Thyroid gland (tissue), 4 donors: ENCODE results near the gene ANK3. TPM values are rescaled to one million over a fixed set of nuclear protein-coding genes. Genes with fewer than 3 reads are reported as not detected.

Source experiments
- DNase-seq, 2 donors: peaks; one replicate each; pipeline ENCODE4 v3.0.0-alpha.2; 2019
- H3K27ac ChIP-seq, 3 donors: fragments of 200-600 bp; sonication (generic); 1 replicate in 2 of 3; 2 replicates in 1 of 3; pipeline ENCODE4 v1.5.1; 2016 to 2019; ENCODE audit warnings: mild to moderate bottlenecking in 1 of 3, moderate library complexity in 1 of 3
- H3K27me3 ChIP-seq: fragments of 200-600 bp; sonication (generic); one replicate; pipeline ENCODE4 v1.5.1; 2019
- H3K36me3 ChIP-seq, 2 donors: fragments of 200-600 bp; sonication (generic); one replicate each; pipeline ENCODE4 v1.5.1; 2016 to 2019
- H3K4me1 ChIP-seq, 2 donors: fragments of 200-600 bp; sonication (generic); one replicate each; pipeline ENCODE4 v1.5.1; 2017 to 2019
- H3K4me3 ChIP-seq, 3 donors: fragments of 200-600 bp; sonication (generic); replicated peaks in 1 of 3; 1 replicate in 2 of 3; 2 replicates in 1 of 3; pipeline ENCODE4 v1.5.1; 2016; ENCODE audit warnings: mild to moderate bottlenecking in 1 of 3
- H3K9me3 ChIP-seq: fragments of 200-600 bp; sonication (generic); one replicate; pipeline ENCODE4 v1.5.1; 2017
- POLR2A ChIP-seq, 2 donors: fragments of 450-650 bp; IDR thresholded peaks; one replicate each; pipeline ENCODE4 v1.6.1; 2017; ENCODE audit warnings: antibody characterized with exemption in 2 of 2, mild to moderate bottlenecking in 2 of 2, moderate library complexity in 1 of 2
- WGBS, 2 donors: methylation state at CpG; one replicate each; pipeline ENCODE4 v1.1.5; 2017; 5-methylcytosine and 5-hydroxymethylcytosine counted together
- intact Hi-C: fragments of 100-400 bp; cut with DNase I; formaldehyde crosslinking; loops from one replicate; pipeline ENCODE4 v1.15.1; 2023
- total RNA-seq, 4 donors: library from RNA; depleted of rRNA; stranded (reverse); fragments of >200 nt; gene quantifications; one replicate each; pipeline ENCODE4 v1.2.3, GENCODE V29; 2016
- TF ChIP-seq, protein P1 (sequence below), 6 experiments: fragments of 200-600 bp in 3 of 6; fragments of 450-650 bp in 3 of 6; sonication (generic) in 3 of 6; IDR thresholded peaks; one replicate each; pipeline ENCODE4 v1.5.1; 2016 to 2019; ENCODE audit warnings: antibody characterized with exemption in 6 of 6, mild to moderate bottlenecking in 2 of 6, inconsistent platforms in 1 of 6, moderate library complexity in 1 of 6

Gene ANK3
- total RNA-seq, 4 donors from 2014 or later: 56.6 to 118 (median 115) TPM

DNA sequence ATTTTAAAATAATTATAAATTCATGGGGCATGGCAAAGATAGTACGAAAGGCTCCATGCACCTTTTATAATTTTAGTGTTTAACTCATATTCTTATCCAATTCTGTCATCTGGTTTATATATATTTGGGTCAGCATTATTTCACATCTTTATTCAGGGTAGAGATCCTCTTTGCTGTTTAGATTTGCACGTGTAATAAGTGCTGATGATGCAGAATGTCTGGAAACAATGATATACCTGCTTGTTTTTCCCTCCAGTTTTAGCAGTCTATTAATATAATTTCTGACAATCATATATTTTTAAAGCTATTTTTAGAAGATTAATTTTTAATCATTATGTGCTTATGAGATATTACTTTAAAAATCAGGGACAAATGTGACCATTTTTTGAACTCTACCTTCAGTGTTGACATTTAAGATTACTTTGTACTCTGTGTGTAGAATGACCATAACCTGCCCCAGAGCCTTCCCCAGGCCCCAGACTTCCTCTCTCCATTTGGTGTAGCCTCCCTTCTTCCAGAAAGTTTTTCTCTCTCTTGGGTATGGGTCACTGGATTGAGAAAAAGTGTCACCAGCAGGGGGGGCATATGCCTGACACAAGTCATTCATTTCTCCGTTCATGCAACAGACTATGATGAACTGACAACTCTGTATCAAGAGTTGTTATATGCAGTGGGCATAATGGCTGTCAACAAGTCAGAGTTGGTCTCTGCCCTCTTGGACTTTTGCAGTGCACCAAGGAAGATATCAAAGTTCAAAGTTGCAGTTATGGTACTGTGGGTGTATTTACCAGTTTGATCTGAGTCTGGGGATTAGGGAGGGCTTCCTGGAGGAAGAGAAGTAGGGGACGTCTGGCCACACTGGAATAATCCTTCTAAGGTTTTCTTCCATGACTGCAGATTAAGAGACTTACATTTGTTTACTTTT is 290.7 kb downstream of the ANK3 start:
- intact Hi-C loops: loop anchor here (10.0 kb wide), 1 partner anchor 336 kb away; no protein-coding TSS in a partner anchor
- H3K9me3 ChIP-seq: no peaks in the 10 kb centered on the region
- WGBS, 2 donors: 78 to 82% methylated on average over 4 of the region's 4 CpGs

GRCh38 chr10:60096761-60097513 is 292.7 kb downstream of the ANK3 start:
- DNase-seq: no peak
- Histone ChIP-seq H3K4me1 (no peaks in the 10 kb centered on the region), H3K4me3 (no peak overlapping the region), H3K9me3 (no peaks in the 10 kb centered on the region), H3K27ac (no peak overlapping the region), H3K27me3 (no peaks in the 10 kb centered on the region), H3K36me3 (no peaks in the 10 kb centered on the region)
- intact Hi-C loops: loop anchor here (10.0 kb wide), 1 partner anchor 338 kb away; no protein-coding TSS in a partner anchor
- WGBS, 2 donors: 87 to 92% methylated on average over 5 of the region's 5 CpGs
- TF ChIP-seq, protein P1, sequence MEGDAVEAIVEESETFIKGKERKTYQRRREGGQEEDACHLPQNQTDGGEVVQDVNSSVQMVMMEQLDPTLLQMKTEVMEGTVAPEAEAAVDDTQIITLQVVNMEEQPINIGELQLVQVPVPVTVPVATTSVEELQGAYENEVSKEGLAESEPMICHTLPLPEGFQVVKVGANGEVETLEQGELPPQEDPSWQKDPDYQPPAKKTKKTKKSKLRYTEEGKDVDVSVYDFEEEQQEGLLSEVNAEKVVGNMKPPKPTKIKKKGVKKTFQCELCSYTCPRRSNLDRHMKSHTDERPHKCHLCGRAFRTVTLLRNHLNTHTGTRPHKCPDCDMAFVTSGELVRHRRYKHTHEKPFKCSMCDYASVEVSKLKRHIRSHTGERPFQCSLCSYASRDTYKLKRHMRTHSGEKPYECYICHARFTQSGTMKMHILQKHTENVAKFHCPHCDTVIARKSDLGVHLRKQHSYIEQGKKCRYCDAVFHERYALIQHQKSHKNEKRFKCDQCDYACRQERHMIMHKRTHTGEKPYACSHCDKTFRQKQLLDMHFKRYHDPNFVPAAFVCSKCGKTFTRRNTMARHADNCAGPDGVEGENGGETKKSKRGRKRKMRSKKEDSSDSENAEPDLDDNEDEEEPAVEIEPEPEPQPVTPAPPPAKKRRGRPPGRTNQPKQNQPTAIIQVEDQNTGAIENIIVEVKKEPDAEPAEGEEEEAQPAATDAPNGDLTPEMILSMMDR (IDR thresholded peaks at IDR 0.05): no peak
- no peak for TF ChIP-seq POLR2A (IDR thresholded peaks at IDR 0.05)

More for the DNA sequence above, 290.7 kb downstream of the ANK3 start:
- no peak for TF ChIP-seq POLR2A (IDR thresholded peaks at IDR 0.05)
- TF ChIP-seq, protein P1 (IDR thresholded peaks at IDR 0.05): no peak
- Histone ChIP-seq H3K4me1 (no peaks in the 10 kb centered on the region), H3K27me3 (no peaks in the 10 kb centered on the region), H3K4me3 (no peak overlapping the region), H3K36me3 (no peaks in the 10 kb centered on the region), H3K27ac (no peak overlapping the region)
- no peak for DNase-seq

DNA sequence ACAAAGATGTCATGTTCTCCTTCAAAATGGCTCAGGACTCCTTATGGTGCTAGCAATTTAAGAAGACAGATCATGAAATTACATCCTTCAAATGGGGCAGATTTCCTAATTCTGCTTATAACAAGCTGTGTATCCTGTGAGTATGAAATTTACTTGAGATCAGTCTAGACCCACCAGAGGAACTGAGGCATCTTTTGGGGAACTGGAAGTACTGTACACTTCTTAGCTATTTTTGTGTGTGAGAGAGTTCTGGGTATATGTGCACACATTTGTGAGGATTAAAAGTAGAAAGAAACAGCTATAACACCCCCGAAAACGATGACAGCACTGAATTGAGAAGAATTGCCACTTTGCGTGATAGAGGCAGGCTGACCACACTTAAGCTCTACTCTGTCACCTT is 296.4 kb downstream of the ANK3 start:
- Histone ChIP-seq H3K36me3 (no peaks in the 10 kb centered on the region), H3K4me3 (no peak overlapping the region), H3K4me1 (no peaks in the 10 kb centered on the region), H3K9me3 (no peaks in the 10 kb centered on the region), H3K27ac (no peak overlapping the region), H3K27me3 (no peaks in the 10 kb centered on the region)
- WGBS, 2 donors: 74 to 92% methylated on average over 3 of the region's 3 CpGs
- no peak for DNase-seq
- no peak for TF ChIP-seq POLR2A (IDR thresholded peaks at IDR 0.05)
- TF ChIP-seq, protein P1 (IDR thresholded peaks at IDR 0.05): no peak
- intact Hi-C loops: loop anchor here (10.0 kb wide), 1 partner anchor 341 kb away; no protein-coding TSS in a partner anchor

DNA sequence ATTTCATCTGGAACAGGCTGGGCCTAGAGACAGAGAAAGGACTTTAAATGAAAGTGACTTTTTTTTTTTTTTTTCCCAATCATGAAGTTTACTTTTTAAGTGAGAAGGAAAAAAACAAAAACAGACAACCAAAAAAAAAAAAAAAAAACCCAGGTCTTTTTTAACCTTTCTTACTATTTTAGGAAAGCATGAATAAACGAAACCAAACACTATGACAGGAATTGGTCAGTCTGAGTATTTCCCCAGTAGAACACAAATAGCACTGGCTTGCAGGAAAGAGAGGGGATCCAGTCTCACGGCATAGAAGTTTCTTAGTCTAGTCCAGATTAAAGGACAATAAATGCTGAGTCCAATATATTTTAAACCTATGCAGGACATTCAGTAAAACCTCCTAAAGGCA is 302.8 kb downstream of the ANK3 start:
- DNase-seq: no peak
- Histone ChIP-seq H3K36me3 (no peaks in the 10 kb centered on the region), H3K9me3 (no peaks in the 10 kb centered on the region), H3K4me3 (no peak overlapping the region), H3K27me3 (no peaks in the 10 kb centered on the region), H3K4me1 (no peaks in the 10 kb centered on the region), H3K27ac (no peak overlapping the region)
- no peak for TF ChIP-seq POLR2A (IDR thresholded peaks at IDR 0.05)
- TF ChIP-seq, protein P1 (IDR thresholded peaks at IDR 0.05): no peak
- WGBS, 2 donors: 73 to 80% methylated on average over 2 of the region's 2 CpGs
- intact Hi-C loops: no loop called here
